Measurements from ENCODE around the gene HOXB2.

The HOXB2 gene

DNA sequence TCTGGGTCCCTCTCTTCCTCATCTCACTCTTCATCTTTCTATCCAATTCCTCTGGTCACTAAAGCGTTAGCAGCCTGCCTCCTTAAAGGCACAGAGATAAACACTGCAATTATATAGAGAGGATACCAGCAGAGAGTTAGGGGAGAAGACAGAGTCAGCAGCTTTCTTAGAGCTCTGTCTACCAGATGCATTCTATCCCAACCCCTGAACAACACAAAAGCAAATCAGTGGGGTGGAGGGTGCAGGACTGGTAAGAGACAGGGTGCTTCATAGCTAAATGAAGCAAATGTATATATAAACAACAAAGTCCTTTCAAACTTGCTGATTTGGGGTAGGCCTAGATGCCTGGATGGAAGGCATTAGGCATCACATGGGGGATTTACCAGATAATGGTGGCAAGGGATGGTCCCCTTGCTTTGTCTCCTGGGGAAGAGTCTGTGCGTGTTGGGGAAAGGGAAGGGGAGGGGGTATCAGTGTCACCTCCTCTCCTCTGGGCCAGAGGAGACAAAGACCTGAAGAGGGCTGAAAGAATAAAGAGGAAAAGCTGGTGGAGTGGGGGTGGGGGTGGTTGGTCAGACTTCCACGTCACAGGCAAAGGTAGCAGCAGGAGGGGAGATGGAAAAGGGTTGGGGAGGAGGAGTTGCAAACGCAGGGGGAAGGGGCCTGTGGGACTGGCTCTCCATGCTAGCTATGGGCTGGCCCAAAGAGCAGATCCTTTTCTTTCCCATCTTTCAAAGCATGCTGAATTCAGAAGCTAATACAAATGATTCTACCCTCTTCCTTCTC is 21.2 kb upstream of the HOXB2 start:
- no peak for DNase-seq (ENCODE audit: low read depth in 2 of 2)

DNA sequence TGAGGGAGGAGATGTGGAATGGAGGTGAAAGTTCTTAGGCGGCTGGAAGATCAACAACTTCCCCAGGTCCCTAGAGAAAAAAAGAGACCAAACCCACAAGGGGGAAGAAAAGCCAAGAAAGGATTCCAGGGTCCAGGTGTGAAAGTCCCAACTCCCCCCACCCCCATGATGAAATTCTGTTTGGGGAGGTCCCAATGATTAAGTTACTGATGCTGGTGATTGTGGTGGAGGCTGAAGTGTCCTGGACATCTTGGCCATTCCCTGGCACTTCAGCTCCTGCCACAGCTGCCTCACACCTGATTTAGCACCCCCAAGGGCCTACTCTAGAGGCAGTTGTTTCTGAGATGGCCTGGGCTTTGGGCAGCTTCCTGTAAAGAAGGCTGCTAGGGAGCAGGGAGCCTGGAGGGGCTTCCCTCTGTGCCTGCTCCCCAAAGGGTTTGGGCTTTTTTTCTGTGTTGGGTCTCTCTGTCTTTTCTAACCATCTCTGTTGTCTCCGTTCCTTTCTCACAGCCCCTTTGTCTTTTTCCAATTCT is 20.2 kb upstream of the HOXB2 start:
- no peak for DNase-seq (ENCODE audit: low read depth in 2 of 2)

GRCh38 chr17:48564188-48565021 is 19.5 kb upstream of the HOXB2 start:
- DNase-seq (ENCODE audit: low read depth in 2 of 2), result no peak

GRCh38 chr17:48563867-48564187 is 18.9 kb upstream of the HOXB2 start:
- no peak for DNase-seq (ENCODE audit: low read depth in 2 of 2)

GRCh38 chr17:48563385-48563838 is 18.5 kb upstream of the HOXB2 start:
- DNase-seq (ENCODE audit: low read depth in 2 of 2), result no peak

GRCh38 chr17:48562934-48563333 is 18.0 kb upstream of the HOXB2 start:
- DNase-seq (ENCODE audit: low read depth in 2 of 2), result no peak

DNA sequence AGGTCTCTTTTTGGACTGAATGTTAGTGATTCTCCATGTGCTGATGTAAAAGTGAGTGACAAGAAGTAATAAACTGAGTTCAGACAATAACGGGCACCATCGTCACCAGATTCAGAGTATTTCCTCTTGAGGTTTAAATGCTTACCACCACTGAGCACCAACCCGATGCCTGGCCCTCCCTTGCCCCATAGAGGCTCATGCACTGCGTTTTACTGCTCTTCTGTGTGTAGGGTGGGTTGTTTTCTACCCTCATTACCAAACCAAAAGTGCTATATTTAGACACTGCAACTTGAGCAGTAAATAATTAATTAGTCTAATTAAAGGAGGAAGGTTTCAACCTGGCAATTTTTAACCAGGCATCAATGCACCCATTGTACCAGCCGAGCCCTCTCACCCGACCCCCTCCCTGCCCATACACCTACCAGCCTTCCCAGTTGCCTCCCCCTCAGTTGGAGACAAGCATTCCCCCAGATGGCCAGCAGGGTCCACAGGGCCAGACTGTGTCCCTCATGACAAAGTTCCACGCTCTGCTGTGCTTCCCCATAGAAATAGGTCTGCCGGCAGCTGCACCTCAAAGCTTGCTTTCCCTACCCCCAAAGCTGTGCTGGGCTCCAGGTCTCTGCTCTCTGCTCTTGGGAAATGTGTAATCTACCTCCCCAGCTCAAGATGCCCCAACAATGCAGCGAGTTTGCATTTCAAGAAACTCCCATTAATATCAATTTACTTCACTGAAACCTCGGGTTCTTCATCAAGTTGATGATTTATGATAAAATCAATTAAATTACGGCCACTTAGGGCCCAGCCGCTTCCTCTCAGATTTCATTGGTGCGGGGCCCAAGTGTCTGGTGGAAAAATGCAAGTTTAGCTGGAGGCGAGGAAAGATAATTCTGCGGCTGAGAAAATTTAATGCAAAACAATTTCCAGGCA is 17.2 kb upstream of the HOXB2 start:
- DNase-seq (ENCODE audit: low read depth in 2 of 2), result no peak

DNA sequence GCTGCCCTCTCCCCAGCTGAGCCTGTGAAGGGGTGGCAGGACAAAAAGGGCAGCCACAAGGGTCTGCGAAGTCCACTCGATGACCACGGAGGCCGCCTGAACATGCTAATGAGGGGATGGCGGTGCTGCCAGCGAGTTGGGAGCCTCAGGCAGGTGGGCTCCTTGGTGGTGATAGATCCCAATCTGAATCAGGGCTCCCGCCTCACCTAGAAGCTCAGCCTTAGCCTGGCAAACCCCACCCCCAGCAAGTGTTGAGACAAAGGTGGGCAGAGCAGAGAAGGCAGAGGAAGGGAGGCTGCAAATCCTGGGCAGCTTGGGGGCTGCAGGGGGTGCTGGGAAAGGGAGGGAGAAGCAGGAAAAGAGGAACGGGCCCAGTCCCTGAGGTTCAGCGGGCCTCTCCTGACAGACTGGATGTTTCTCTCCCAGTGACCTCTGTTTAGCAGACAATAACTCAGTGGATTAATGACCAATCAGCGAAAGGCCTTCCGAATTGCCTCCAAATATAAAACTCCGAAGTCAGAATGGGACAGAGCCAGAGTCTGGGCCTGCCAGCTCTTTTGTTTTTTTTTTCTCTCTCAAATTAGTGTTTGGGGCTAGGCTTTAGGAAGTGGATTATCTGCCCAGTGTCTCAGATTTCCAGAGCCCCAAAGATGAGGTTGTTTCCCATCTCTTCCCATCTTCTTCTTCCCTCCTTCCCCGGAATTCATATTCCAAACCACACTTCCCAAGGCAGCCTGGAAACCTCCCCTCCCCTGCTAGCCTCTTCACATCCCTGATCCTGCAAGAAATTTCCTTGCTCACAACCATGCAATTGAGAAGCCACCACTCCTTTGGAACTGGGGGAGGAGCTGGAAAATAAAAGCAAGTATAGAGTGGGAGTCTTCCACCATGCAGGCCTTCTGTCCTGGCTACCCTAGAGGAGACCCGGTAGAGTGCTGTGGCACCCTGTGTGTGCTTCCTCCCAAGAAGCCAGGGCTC is 15.2 kb upstream of the HOXB2 start:
- no peak for DNase-seq (ENCODE audit: low read depth in 2 of 2)

DNA sequence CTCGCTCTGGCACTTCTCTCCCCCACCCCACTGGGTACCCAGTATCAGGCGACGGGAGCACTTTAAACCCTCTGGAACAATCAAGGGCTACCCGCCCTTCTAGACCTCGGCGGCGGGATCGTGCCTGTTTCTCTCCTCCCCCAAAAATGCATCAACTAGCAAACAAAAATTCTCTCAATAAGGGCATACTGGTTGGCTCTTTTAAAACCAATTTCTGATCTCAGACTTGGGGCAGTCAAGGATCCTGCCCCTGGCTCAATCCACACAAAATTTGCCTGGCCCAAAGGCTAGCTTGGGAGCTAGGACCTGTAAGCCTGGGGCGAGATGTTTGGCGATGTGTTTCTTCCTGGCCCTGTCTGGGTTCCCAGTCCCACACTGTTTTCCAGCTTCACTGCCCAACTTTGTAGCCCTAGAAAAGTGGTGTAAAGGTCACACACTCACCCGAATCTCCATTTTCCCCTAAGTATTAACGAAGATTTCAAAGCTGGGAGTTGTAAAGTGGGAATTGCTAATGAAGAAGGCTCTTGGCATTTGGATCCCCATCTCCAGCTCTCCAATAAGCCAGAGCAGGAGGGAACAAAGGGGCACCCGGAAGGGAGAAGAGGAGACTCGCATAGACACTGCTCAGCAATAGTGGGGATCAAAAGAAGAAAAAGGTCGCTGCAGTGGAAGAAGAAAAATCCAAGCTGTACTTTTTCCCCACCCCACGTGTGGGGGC is 14.4 kb upstream of the HOXB2 start:
- DNase-seq (ENCODE audit: low read depth in 2 of 2), result no peak

GRCh38 chr17:48558831-48559121 is 13.9 kb upstream of the HOXB2 start:
- no peak for DNase-seq (ENCODE audit: low read depth in 2 of 2)

DNA sequence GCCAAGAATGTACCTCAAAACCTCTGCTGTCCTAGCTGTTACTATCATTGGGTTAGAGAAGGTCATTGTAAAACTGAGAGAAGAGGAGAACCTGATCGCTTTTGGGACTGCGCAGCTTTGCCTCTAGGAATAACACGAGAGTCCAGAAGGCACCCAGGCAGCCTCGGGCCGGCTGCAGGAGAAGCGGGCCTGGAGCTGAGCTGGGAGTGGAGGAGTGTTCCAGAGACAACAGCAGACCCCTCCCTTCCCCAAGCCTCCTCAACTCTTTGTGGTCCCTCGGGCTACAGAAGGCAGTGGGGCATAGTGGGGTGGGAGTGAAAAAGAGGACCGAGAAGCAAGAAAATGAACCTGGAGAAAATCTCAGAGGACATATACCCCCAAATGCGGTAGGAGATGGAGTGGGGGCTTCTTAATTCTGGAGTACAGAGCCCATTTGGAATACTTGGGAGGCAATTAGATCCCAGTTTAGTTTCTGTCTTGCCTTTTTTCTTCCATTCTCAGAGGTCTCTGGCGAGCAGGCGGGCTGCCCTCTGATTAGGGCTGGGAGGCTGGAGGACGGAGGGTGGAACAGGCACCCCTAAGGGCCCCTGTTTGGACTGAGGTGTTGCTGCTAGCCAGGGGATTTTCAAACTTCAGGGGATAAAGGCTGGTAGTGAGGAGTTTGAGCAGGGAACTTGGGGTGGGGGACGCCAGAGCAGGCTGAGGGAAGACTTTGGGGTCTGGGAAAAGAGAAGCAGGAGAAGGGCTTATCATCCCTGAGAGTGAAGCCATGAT is 13.3 kb upstream of the HOXB2 start:
- DNase-seq (ENCODE audit: low read depth in 2 of 2), result no peak

- no peak for DNase-seq (ENCODE audit: low read depth in 2 of 2)
Observed at GRCh38 chr17:48556576-48557401, 11.9 kb upstream of the HOXB2 start.

- DNase-seq (ENCODE audit: low read depth in 2 of 2), result no peak
Observed at GRCh38 chr17:48556229-48556575, 11.3 kb upstream of the HOXB2 start.

DNA sequence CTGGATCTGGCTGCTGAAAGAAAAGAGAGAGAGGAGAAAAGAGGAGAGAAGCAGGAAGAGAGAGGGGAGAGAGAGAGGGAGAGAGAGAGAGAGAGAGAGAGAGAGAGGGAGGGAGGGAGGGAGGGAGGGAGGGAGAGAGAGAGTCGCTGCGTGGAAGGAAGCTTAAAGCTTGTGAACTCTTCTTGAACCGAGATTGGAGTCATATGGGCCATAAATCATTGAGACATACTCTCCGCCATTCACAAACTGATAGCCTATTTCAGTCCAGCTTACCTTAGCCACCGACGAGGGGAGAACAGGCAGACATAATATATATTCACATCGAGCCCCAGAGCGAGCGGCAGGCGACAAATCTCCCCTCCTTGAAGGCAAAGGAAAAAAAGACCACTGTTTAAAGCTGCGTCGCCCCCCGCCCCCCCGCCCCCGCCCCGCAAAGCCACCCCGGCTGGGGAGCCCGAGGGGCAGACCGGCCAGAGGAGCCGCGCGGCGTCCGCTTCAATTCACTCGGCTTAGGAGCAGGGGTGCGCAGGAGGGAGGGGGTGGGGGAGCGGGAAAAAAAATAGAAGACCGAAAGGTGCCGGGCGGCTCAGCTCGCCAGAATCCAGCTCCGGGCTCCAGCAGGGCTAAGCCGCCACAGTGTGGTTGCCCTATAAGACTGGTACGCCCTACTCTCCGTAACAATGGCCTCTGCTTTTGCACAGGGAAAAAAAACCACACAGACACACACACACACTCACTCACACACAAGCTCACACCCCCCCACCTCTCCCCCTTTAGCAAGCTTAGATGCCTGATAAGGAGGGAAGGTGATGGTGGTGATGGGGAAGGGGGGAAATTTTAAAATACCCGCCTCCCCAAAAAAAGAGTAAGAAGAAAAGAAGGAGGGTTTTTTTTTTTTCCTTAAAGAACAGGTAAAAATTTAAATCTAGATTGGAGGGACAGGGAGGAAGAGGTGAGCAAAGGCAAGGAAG is 10.6 kb upstream of the HOXB2 start:
- no peak for DNase-seq (ENCODE audit: low read depth in 2 of 2)

GRCh38 chr17:48554412-48555257 is 9.7 kb upstream of the HOXB2 start:
- DNase-seq (ENCODE audit: low read depth in 2 of 2), result no peak

DNA sequence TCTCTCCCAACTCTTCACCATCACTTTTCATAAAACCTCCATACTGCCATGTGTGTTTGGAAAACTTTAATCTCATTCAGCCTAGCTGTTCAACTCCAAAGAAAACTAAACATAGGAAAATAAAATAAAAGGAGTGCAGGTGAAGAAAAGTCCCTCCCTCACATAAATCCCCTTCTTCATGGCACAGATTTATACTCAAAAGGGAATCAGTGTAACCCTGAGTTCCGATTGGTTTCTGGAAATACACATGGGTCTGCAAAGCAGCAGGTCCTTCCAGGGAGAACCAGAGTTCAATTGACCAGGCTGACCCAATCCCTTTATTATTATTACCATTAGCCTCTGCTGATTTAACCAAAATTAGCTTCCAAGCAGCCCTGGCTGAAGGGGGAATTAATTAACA is 8.9 kb upstream of the HOXB2 start:
- DNase-seq (ENCODE audit: low read depth in 2 of 2), result no peak

DNA sequence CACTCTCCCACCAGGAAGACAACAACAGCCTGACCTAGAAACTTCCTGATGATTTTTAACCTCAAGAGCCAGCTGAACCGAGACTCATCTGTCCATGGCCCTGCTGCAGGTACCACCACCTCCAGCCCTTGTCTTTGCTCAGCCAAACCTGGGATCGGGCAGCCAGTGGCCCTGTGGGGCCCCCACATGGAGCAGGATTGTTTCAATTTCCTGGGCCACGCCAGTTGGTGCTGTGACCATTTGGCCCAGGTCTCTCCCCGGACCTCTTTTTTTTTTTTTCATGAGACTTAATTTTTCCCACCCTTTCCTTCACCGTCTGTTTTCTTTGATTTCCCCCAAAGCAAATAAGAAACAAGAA is 8.3 kb upstream of the HOXB2 start:
- DNase-seq (ENCODE audit: low read depth in 2 of 2), result no peak
